Measurements from ENCODE around the gene EXOC2.

Gene EXOC2

DNA sequence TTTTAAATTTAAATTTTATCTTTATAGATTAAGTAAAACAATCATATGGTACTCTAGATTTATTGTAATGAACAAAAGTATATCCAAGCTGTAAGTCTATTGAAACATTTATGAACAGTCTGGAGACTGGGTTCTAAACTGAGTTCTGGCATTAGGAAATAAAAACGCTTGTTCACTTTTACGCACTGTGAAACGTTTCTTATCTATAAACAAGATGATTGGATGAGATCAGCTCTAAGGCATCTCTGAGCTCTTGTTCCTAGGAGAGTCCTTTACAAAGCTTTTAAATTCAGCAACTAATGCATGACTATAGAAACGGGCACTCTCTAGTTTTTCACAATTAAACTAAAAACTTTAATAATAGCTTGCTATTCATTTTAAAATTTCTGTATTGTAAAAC, 42.8 kb downstream of the EXOC2 start:
- Histone ChIP-seq H3K27ac (ENCODE audit: low read depth, low read length) (no peak overlapping the region), H3K9ac (ENCODE audit: low read length in 5 of 5) (no peak overlapping the region), H3K36me3 (ENCODE audit: control insufficient read depth in 5 of 5, insufficient read depth in 5 of 5, low read length in 5 of 5) (peaks cover 0 to 7% (median 0%) of the 10 kb centered on the region in 5 donors), H3K4me1 (ENCODE audit: control insufficient read depth in 5 of 5, insufficient read depth in 5 of 5, low read length in 5 of 5) (no peaks in the 10 kb centered on the region), H3K27me3 (ENCODE audit: control insufficient read depth in 5 of 5, insufficient read depth in 4 of 5, low read length in 5 of 5) (no peaks in the 10 kb centered on the region), H3K9me3 (ENCODE audit: control insufficient read depth in 5 of 5, low read length in 5 of 5) (peaks cover 0 to 11% (median 0%) of the 10 kb centered on the region in 5 donors), H3K4me3 (ENCODE audit: low read depth in 1 of 5, low read length in 5 of 5) (no peak overlapping the region)

DNA sequence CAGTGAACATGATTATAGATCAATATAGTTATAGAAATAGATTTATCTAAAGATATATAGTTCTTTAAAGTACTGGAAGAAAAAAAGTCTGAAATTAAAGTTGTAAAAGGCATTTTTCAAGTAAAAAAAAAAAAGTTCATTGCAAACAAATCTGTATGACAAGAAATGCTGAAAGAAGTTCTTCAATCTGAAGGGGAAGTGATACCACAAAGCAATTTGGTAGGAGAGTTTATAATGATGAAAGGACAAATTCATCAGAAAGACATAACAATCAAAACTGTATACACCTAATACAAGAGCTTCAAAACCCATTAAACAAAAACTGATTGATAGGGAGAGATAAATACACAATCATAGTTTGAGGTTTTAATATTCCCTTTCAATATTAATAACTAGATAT, 50.1 kb downstream of the EXOC2 start:
- H3K27me3 ChIP-seq (ENCODE audit: control insufficient read depth in 5 of 5, insufficient read depth in 4 of 5, low read length in 5 of 5), result no peaks in the 10 kb centered on the region
- H3K4me3 ChIP-seq (ENCODE audit: low read depth in 1 of 5, low read length in 5 of 5), result no peak overlapping the region
- H3K36me3 ChIP-seq (ENCODE audit: control insufficient read depth in 5 of 5, insufficient read depth in 5 of 5, low read length in 5 of 5), result no peaks in the 10 kb centered on the region
- peaks cover 0 to 4% (median 4%) of the 10 kb centered on the region in 5 donors for H3K9me3 ChIP-seq (ENCODE audit: control insufficient read depth in 5 of 5, low read length in 5 of 5)
- no peak overlapping the region for H3K27ac ChIP-seq (ENCODE audit: low read depth, low read length)
- no peak overlapping the region for H3K9ac ChIP-seq (ENCODE audit: low read length in 5 of 5)
- no peaks in the 10 kb centered on the region for H3K4me1 ChIP-seq (ENCODE audit: control insufficient read depth in 5 of 5, insufficient read depth in 5 of 5, low read length in 5 of 5)

DNA sequence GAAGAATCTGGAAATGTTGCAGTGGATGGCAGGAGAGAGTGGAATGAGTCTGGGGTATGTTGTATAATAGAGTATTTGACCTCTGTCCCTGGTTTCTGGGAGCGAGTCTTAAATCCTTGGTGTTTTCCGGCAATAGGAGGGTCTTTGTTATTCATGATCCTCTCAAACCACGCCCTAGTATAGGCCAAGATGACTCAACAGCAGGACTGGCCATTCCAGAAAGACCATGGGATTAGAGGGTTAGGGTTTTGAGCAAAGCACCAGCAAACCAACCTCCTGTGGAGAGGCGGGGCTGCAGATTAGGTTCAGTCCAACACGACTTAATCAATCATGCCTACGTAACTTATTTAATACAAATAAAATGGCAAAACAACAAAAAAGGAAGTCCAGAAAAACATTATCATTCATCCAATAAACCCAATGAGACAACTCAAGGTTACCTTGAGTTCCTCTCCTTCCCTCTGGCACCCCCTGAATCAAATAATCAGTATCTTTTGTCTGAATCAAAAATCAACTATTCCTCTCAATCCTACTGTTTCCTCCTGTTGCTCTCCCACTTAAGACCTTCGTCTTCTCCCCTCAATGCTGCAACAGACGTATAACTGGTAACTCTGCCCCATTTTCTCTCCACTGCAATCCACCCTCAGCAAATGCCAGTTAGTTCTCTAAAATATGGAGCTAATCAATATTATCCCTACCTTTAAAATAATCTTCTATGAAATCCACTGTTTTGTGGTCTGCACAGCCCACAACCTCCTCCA, 51.5 kb downstream of the EXOC2 start:
- Histone ChIP-seq H3K4me1 (ENCODE audit: control insufficient read depth in 5 of 5, insufficient read depth in 5 of 5, low read length in 5 of 5) (no peaks in the 10 kb centered on the region), H3K4me3 (ENCODE audit: low read depth in 1 of 5, low read length in 5 of 5) (no peak overlapping the region), H3K27me3 (ENCODE audit: control insufficient read depth in 5 of 5, insufficient read depth in 4 of 5, low read length in 5 of 5) (no peaks in the 10 kb centered on the region), H3K9me3 (ENCODE audit: control insufficient read depth in 5 of 5, low read length in 5 of 5) (peaks cover 0 to 4% (median 4%) of the 10 kb centered on the region in 5 donors), H3K36me3 (ENCODE audit: control insufficient read depth in 5 of 5, insufficient read depth in 5 of 5, low read length in 5 of 5) (peaks cover 3 to 12% (median 7%) of the 10 kb centered on the region in 5 donors), H3K27ac (ENCODE audit: low read depth, low read length) (no peak overlapping the region), H3K9ac (ENCODE audit: low read length in 5 of 5) (no peak overlapping the region)

DNA sequence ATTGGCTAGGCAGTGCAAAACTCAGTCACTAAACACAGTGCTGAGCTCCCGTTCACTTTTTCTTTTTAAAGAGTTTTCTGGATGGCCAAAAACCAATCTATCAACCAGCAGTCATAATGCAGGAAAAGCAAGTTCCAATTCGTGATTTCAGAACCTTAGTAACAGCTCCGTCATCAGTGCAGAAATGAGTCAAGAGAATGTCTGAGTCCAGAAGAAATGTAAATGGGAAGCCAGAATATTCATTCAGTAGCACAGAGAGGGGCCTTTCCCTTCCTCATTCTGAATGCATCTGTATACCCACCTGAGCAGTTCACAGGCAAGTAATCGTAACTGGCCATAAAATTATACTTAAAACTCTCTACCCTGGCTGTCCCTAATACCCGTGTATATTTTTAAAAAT, 56.5 kb downstream of the EXOC2 start:
- Histone ChIP-seq H3K36me3 (ENCODE audit: control insufficient read depth in 5 of 5, insufficient read depth in 5 of 5, low read length in 5 of 5) (peaks cover 11 to 24% (median 15%) of the 10 kb centered on the region in 5 donors), H3K27me3 (ENCODE audit: control insufficient read depth in 5 of 5, insufficient read depth in 4 of 5, low read length in 5 of 5) (no peaks in the 10 kb centered on the region), H3K9ac (ENCODE audit: low read length in 5 of 5) (no peak overlapping the region), H3K4me3 (ENCODE audit: low read depth in 1 of 5, low read length in 5 of 5) (no peak overlapping the region), H3K4me1 (ENCODE audit: control insufficient read depth in 5 of 5, insufficient read depth in 5 of 5, low read length in 5 of 5) (no peaks in the 10 kb centered on the region), H3K27ac (ENCODE audit: low read depth, low read length) (no peak overlapping the region), H3K9me3 (ENCODE audit: control insufficient read depth in 5 of 5, low read length in 5 of 5) (peaks cover 0 to under 1% (median 0%) of the 10 kb centered on the region in 5 donors)

DNA sequence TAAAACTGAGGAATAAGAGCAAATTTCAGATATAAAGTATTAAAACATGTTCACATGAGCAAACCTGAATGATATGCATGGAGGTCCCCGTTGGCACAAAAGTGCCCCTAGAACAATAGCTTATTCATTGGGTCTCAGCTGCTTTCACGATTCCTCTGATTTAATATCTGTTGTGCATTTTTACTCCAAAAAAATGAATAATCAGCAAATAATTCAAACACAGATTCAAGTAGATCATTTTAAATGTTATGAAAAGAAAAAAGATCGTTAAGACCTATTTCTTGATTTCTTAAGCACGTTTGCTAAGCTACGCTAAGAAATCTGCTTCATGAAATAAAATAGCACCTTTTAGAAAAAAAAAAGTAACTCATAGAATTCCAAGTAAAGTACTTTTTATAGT, 57.7 kb downstream of the EXOC2 start:
- H3K27me3 ChIP-seq (ENCODE audit: control insufficient read depth in 5 of 5, insufficient read depth in 4 of 5, low read length in 5 of 5), result no peaks in the 10 kb centered on the region
- no peaks in the 10 kb centered on the region for H3K4me1 ChIP-seq (ENCODE audit: control insufficient read depth in 5 of 5, insufficient read depth in 5 of 5, low read length in 5 of 5)
- H3K36me3 ChIP-seq (ENCODE audit: control insufficient read depth in 5 of 5, insufficient read depth in 5 of 5, low read length in 5 of 5), result peaks cover 15 to 30% (median 16%) of the 10 kb centered on the region in 5 donors
- no peak overlapping the region for H3K4me3 ChIP-seq (ENCODE audit: low read depth in 1 of 5, low read length in 5 of 5)
- H3K27ac ChIP-seq (ENCODE audit: low read depth, low read length), result no peak overlapping the region
- H3K9me3 ChIP-seq (ENCODE audit: control insufficient read depth in 5 of 5, low read length in 5 of 5), result no peaks in the 10 kb centered on the region
- no peak overlapping the region for H3K9ac ChIP-seq (ENCODE audit: low read length in 5 of 5)

DNA sequence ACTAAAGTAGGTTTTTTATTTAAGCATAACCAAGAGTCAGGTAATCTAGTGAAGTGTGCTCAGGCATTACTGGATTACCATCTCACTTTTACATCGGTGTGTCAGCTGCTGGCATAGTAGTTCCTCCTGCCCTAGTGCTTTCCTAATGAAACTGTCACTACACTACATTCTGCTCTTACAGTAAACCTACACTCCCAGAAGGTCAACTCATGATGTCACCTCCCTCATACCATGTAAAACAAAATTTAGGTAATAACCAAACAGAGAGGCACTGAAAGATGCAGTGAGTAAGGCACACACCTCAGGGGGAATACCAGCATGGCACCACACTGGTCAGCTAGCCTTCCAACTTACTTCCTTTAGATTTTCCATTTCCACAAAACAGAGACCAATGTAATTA, 59.3 kb downstream of the EXOC2 start:
- H3K9ac ChIP-seq (ENCODE audit: low read length in 5 of 5), result no peak overlapping the region
- H3K4me3 ChIP-seq (ENCODE audit: low read depth in 1 of 5, low read length in 5 of 5), result no peak overlapping the region
- no peaks in the 10 kb centered on the region for H3K9me3 ChIP-seq (ENCODE audit: control insufficient read depth in 5 of 5, low read length in 5 of 5)
- no peaks in the 10 kb centered on the region for H3K4me1 ChIP-seq (ENCODE audit: control insufficient read depth in 5 of 5, insufficient read depth in 5 of 5, low read length in 5 of 5)
- no peaks in the 10 kb centered on the region for H3K27me3 ChIP-seq (ENCODE audit: control insufficient read depth in 5 of 5, insufficient read depth in 4 of 5, low read length in 5 of 5)
- peaks cover 16 to 30% (median 19%) of the 10 kb centered on the region in 5 donors for H3K36me3 ChIP-seq (ENCODE audit: control insufficient read depth in 5 of 5, insufficient read depth in 5 of 5, low read length in 5 of 5)
- no peak overlapping the region for H3K27ac ChIP-seq (ENCODE audit: low read depth, low read length)

DNA sequence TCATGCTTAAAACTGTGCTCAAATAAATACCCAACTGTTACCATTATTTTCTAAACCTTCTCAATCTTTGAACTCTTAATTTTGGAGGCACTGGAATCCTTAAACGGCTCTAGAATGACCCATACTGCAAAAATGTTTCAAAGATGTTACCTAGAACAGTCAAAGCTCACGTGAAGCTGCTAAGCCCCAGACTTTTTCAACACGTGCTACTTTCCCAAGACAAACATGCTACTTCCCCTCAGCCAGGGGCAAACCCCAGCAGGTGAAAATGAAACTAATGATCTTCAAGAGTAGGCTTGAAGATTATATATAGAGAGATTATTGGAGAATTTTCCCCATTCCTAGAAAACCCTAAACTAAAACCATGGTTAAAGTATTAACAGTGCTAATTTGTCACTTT, 64.2 kb downstream of the EXOC2 start:
- H3K36me3 ChIP-seq (ENCODE audit: control insufficient read depth in 5 of 5, insufficient read depth in 5 of 5, low read length in 5 of 5), result peaks cover 4 to 23% (median 14%) of the 10 kb centered on the region in 5 donors
- H3K4me1 ChIP-seq (ENCODE audit: control insufficient read depth in 5 of 5, insufficient read depth in 5 of 5, low read length in 5 of 5), result no peaks in the 10 kb centered on the region
- H3K4me3 ChIP-seq (ENCODE audit: low read depth in 1 of 5, low read length in 5 of 5), result no peak overlapping the region
- H3K9ac ChIP-seq (ENCODE audit: low read length in 5 of 5), result no peak overlapping the region
- H3K27me3 ChIP-seq (ENCODE audit: control insufficient read depth in 5 of 5, insufficient read depth in 4 of 5, low read length in 5 of 5), result no peaks in the 10 kb centered on the region
- H3K9me3 ChIP-seq (ENCODE audit: control insufficient read depth in 5 of 5, low read length in 5 of 5), result no peaks in the 10 kb centered on the region
- H3K27ac ChIP-seq (ENCODE audit: low read depth, low read length), result no peak overlapping the region

DNA sequence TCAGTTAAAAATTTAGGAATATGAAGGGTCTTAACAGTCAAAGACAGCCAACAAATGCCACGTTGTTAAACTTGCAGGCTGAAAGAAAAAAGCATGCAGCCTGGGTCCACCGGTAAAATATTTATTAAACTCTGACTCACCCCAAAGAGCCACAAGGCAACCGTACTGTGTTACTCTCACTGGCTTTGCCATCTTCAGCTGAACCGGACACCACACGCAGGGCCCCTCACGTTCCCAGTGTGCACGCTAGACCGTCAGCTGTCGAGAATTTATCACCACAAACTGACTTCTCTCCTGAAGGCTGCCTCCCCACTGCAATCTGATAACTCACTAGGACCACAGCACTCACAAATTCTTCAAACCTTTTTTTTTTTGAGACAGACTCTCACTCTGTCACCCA, 66.7 kb downstream of the EXOC2 start:
- H3K27ac ChIP-seq (ENCODE audit: low read depth, low read length), result no peak overlapping the region
- no peaks in the 10 kb centered on the region for H3K27me3 ChIP-seq (ENCODE audit: control insufficient read depth in 5 of 5, insufficient read depth in 4 of 5, low read length in 5 of 5)
- peaks cover 0 to 31% (median 11%) of the 10 kb centered on the region in 5 donors for H3K36me3 ChIP-seq (ENCODE audit: control insufficient read depth in 5 of 5, insufficient read depth in 5 of 5, low read length in 5 of 5)
- no peaks in the 10 kb centered on the region for H3K9me3 ChIP-seq (ENCODE audit: control insufficient read depth in 5 of 5, low read length in 5 of 5)
- H3K9ac ChIP-seq (ENCODE audit: low read length in 5 of 5), result no peak overlapping the region
- no peaks in the 10 kb centered on the region for H3K4me1 ChIP-seq (ENCODE audit: control insufficient read depth in 5 of 5, insufficient read depth in 5 of 5, low read length in 5 of 5)
- no peak overlapping the region for H3K4me3 ChIP-seq (ENCODE audit: low read depth in 1 of 5, low read length in 5 of 5)

DNA sequence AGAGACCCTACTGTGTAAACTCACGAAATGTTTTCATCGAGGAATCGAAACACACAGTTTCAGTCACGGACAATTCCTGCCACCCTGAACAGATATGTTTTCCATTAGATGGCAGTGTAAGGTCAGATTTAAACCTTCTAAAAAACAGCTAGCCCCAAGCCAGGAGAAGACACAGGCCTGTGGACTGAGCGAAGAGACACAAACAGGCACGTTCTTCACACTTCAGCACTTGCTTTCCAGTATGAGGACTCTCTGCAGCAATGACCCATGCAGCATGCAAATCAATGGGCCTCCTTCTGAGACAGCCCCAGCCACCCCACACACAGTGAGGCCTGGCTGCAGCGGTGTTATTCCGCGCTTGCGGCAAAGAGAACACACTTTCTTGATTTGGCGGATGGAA, 68.0 kb downstream of the EXOC2 start:
- no peak overlapping the region for H3K27ac ChIP-seq (ENCODE audit: low read depth, low read length)
- no peaks in the 10 kb centered on the region for H3K4me1 ChIP-seq (ENCODE audit: control insufficient read depth in 5 of 5, insufficient read depth in 5 of 5, low read length in 5 of 5)
- no peaks in the 10 kb centered on the region for H3K27me3 ChIP-seq (ENCODE audit: control insufficient read depth in 5 of 5, insufficient read depth in 4 of 5, low read length in 5 of 5)
- H3K9ac ChIP-seq (ENCODE audit: low read length in 5 of 5), result no peak overlapping the region
- no peak overlapping the region for H3K4me3 ChIP-seq (ENCODE audit: low read depth in 1 of 5, low read length in 5 of 5)
- H3K36me3 ChIP-seq (ENCODE audit: control insufficient read depth in 5 of 5, insufficient read depth in 5 of 5, low read length in 5 of 5), result peaks cover 0 to 28% (median 13%) of the 10 kb centered on the region in 5 donors
- no peaks in the 10 kb centered on the region for H3K9me3 ChIP-seq (ENCODE audit: control insufficient read depth in 5 of 5, low read length in 5 of 5)

DNA sequence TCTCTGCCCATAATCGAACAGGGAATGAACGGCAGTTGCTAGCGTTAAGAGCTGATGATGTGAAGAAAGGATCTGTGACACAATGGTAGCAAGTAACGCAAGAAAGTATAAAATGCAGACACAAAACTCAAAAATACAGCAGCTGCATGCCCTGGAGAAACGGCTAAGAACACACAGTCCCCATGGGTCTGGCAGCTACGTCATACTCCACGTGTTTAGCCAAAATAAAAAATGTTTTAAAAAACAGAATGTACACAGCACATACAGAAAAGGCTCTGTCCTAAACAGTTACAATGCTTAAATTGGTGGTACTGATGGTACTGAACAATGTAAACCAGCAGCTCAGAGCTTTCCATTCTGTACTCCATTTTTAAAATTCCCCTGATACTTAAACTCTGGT, 70.5 kb downstream of the EXOC2 start:
- Histone ChIP-seq H3K4me1 (ENCODE audit: control insufficient read depth in 5 of 5, insufficient read depth in 5 of 5, low read length in 5 of 5) (no peaks in the 10 kb centered on the region), H3K9me3 (ENCODE audit: control insufficient read depth in 5 of 5, low read length in 5 of 5) (no peaks in the 10 kb centered on the region), H3K4me3 (ENCODE audit: low read depth in 1 of 5, low read length in 5 of 5) (no peak overlapping the region), H3K9ac (ENCODE audit: low read length in 5 of 5) (no peak overlapping the region), H3K27me3 (ENCODE audit: control insufficient read depth in 5 of 5, insufficient read depth in 4 of 5, low read length in 5 of 5) (no peaks in the 10 kb centered on the region), H3K27ac (ENCODE audit: low read depth, low read length) (no peak overlapping the region), H3K36me3 (ENCODE audit: control insufficient read depth in 5 of 5, insufficient read depth in 5 of 5, low read length in 5 of 5) (peaks cover 0 to 31% (median 10%) of the 10 kb centered on the region in 5 donors)
